ENCODE data around the gene ATF4.

DNA sequence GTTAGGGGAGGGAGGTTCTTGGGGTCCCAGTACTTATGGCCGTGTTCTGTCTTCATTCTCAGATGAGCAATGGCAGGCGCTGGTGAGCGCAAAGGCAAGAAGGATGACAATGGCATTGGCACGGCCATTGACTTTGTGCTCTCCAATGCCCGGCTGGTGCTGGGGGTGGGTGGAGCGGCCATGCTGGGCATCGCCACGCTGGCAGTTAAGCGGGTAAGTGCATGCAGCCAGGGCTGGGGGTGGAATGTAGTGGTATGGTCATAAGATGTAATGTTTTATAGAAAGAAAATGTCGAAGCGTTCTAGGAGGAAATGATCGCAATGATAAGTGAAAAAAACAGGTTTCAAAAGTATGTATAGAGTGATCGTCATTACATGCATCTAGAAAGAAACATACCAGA is 9.1 kb upstream of the ATF4 start:
- TF ChIP-seq, protein P1, sequence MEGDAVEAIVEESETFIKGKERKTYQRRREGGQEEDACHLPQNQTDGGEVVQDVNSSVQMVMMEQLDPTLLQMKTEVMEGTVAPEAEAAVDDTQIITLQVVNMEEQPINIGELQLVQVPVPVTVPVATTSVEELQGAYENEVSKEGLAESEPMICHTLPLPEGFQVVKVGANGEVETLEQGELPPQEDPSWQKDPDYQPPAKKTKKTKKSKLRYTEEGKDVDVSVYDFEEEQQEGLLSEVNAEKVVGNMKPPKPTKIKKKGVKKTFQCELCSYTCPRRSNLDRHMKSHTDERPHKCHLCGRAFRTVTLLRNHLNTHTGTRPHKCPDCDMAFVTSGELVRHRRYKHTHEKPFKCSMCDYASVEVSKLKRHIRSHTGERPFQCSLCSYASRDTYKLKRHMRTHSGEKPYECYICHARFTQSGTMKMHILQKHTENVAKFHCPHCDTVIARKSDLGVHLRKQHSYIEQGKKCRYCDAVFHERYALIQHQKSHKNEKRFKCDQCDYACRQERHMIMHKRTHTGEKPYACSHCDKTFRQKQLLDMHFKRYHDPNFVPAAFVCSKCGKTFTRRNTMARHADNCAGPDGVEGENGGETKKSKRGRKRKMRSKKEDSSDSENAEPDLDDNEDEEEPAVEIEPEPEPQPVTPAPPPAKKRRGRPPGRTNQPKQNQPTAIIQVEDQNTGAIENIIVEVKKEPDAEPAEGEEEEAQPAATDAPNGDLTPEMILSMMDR (IDR thresholded peaks at IDR 0.05 in 2 of 3, conservative IDR thresholded peaks at IDR 0.05 in 1 of 3; ENCODE audit: borderline replicate concordance in 1 of 3, insufficient read depth in 1 of 3, low read depth in 2 of 3, low read length in 2 of 3) = no peak
- no peak for TF ChIP-seq POLR2AphosphoS5 (IDR thresholded peaks at IDR 0.05; ENCODE audit: low read depth, low read length)
- TF ChIP-seq POLR2A (IDR thresholded peaks at IDR 0.05; ENCODE audit: borderline replicate concordance, extremely low read depth, insufficient read depth, insufficient read length) = no peak
- no peak for TF ChIP-seq ELF1 (IDR thresholded peaks at IDR 0.05; ENCODE audit: borderline replicate concordance, low read depth)
- no peak for TF ChIP-seq ZNF274 (IDR thresholded peaks at IDR 0.05; ENCODE audit: low read depth, low read length)
- TF ChIP-seq EZH2 (IDR thresholded peaks at IDR 0.05) = no peak
- no peak for TF ChIP-seq EGR1 (IDR thresholded peaks at IDR 0.05; ENCODE audit: low read depth)
- no peak for TF ChIP-seq FOSL1 (IDR thresholded peaks at IDR 0.05; ENCODE audit: low read depth)
- no peak for TF ChIP-seq REST (IDR thresholded peaks at IDR 0.05; ENCODE audit: low read depth)
- TF ChIP-seq CEBPB (IDR thresholded peaks at IDR 0.05; ENCODE audit: low read depth) = no peak
